Mesodermal cell (in vitro differentiated cells): Measurements from ENCODE around the gene MROH2A.

Experiments
- H3K27ac ChIP-seq: 2 replicates; pipeline ENCODE4 v1.7.0; 2013; ENCODE audit warnings: mild to moderate bottlenecking, low read depth, low read length, moderate library complexity; ENCODE audit not compliant: severe bottlenecking
- H3K36me3 ChIP-seq: 2 replicates; pipeline ENCODE4 v1.7.1; 2013; ENCODE audit warnings: mild to moderate bottlenecking, low read length, moderate library complexity; ENCODE audit not compliant: control insufficient read depth, insufficient read depth
- H3K4me1 ChIP-seq: one replicate; pipeline ENCODE4 v1.7.1; 2013; ENCODE audit warnings: mild to moderate bottlenecking, low read length; ENCODE audit not compliant: insufficient read depth, control insufficient read depth, poor library complexity, severe bottlenecking
- H3K4me3 ChIP-seq: 2 replicates; pipeline ENCODE4 v1.7.0; 2013; ENCODE audit warnings: low read length, control low read depth, mild to moderate bottlenecking; ENCODE audit not compliant: insufficient read depth, poor library complexity, severe bottlenecking; ENCODE audit errors: extremely low read depth
- H3K9me3 ChIP-seq: 2 replicates; pipeline ENCODE4 v1.7.1; 2013; ENCODE audit warnings: mild to moderate bottlenecking, low read length, moderate library complexity; ENCODE audit not compliant: control insufficient read depth
- WGBS, 2 experiments: methylation state at CpG; one replicate each; pipeline ENCODE4 v1.1.5; 2013; ENCODE audit warnings: missing lambda C conversion rate in 2 of 2; ENCODE audit not compliant: insufficient coverage in 2 of 2; 5-methylcytosine and 5-hydroxymethylcytosine counted together

The MROH2A gene

GRCh38 chr2:233850745-233851144, 72.6 kb downstream of the MROH2A start:
- no peak overlapping the region for H3K27ac ChIP-seq
- H3K4me1 ChIP-seq: peaks cover 14% of the 10 kb centered on the region
- H3K4me3 ChIP-seq: no peak overlapping the region
- H3K9me3 ChIP-seq: no peaks in the 10 kb centered on the region
- WGBS, 2 experiments: 93% methylated on average over 4 of the region's 7 CpGs
- H3K36me3 ChIP-seq: peaks cover 75% of the 10 kb centered on the region

GRCh38 chr2:233851169-233851568, 73.0 kb downstream of the MROH2A start:
- WGBS, 2 experiments: 96% methylated on average over 3 of the region's 6 CpGs; no CpG with 5 or more reads in 1 of the 2 experiments
- H3K4me3 ChIP-seq: no peak overlapping the region
- H3K27ac ChIP-seq: no peak overlapping the region
- peaks cover 14% of the 10 kb centered on the region for H3K4me1 ChIP-seq
- H3K36me3 ChIP-seq: peaks cover 70% of the 10 kb centered on the region
- H3K9me3 ChIP-seq: no peaks in the 10 kb centered on the region

- Histone ChIP-seq H3K4me1 (peaks cover 14% of the 10 kb centered on the region), H3K9me3 (no peaks in the 10 kb centered on the region), H3K27ac (no peak overlapping the region), H3K4me3 (peak overlapping the region; percentile 91), H3K36me3 (peaks cover 62% of the 10 kb centered on the region)
- 100% methylated on average over 2 of the region's 3 CpGs; no CpG with 5 or more reads in 1 of the 2 experiments for WGBS, 2 experiments
Measured at GRCh38 chr2:233852056-233852455, 73.9 kb downstream of the MROH2A start.

- Histone ChIP-seq H3K9me3 (no peaks in the 10 kb centered on the region), H3K27ac (no peak overlapping the region), H3K4me3 (peak overlapping the region; percentile 91), H3K36me3 (peaks cover 49% of the 10 kb centered on the region), H3K4me1 (peaks cover 14% of the 10 kb centered on the region)
- 7 to 32% methylated on average over 4 of the region's 8 CpGs for WGBS, 2 experiments
Measured at GRCh38 chr2:233853353-233853752, 75.2 kb downstream of the MROH2A start.

GRCh38 chr2:233853883-233854240, 75.7 kb downstream of the MROH2A start:
- Histone ChIP-seq H3K36me3 (peaks cover 44% of the 10 kb centered on the region), H3K4me1 (peaks cover 14% of the 10 kb centered on the region), H3K4me3 (peak overlapping the region; percentile 91), H3K9me3 (no peaks in the 10 kb centered on the region), H3K27ac (no peak overlapping the region)
- 1% methylated on average over 15 to 23 of the region's 25 CpGs for WGBS, 2 experiments

GRCh38 chr2:233854241-233854981, 76.3 kb downstream of the MROH2A start, which contains the start of gene HJURP:
Gene HJURP (minus strand): TSS chr2:233854535. CDS start chr2:233854500, 35 bp downstream.
- peaks cover 14% of the 10 kb centered on the region for H3K4me1 ChIP-seq
- WGBS, 2 experiments: 0 to 1% methylated on average over 47 to 48 of the region's 60 CpGs
- peaks cover 38% of the 10 kb centered on the region for H3K36me3 ChIP-seq
- H3K27ac ChIP-seq: peak within 1 kb of the TSS; percentile 67
- H3K4me3 ChIP-seq: peak within 1 kb of the TSS; percentile 91
- H3K9me3 ChIP-seq: no peaks in the 10 kb centered on the region

GRCh38 chr2:233855345-233855744, 77.2 kb downstream of the MROH2A start:
- no peak overlapping the region for H3K27ac ChIP-seq
- 90 to 95% methylated on average over 4 to 5 of the region's 5 CpGs for WGBS, 2 experiments
- H3K4me3 ChIP-seq: no peak overlapping the region
- peaks cover 14% of the 10 kb centered on the region for H3K4me1 ChIP-seq
- no peaks in the 10 kb centered on the region for H3K9me3 ChIP-seq
- peaks cover 29% of the 10 kb centered on the region for H3K36me3 ChIP-seq

GRCh38 chr2:233856184-233856583, 78.1 kb downstream of the MROH2A start:
- WGBS, 2 experiments: 90 to 96% methylated on average over 5 of the region's 5 CpGs

GRCh38 chr2:233857511-233858141, 79.5 kb downstream of the MROH2A start:
- Histone ChIP-seq H3K4me3 (no peak overlapping the region), H3K4me1 (peaks cover 2% of the 10 kb centered on the region), H3K36me3 (peaks cover 8% of the 10 kb centered on the region), H3K9me3 (no peaks in the 10 kb centered on the region), H3K27ac (no peak overlapping the region)
- WGBS, 2 experiments: 56 to 73% methylated on average over 7 to 8 of the region's 9 CpGs

More at GRCh38 chr2:233856184-233856583, 78.1 kb downstream of the MROH2A start:
- Histone ChIP-seq H3K4me3 (no peak overlapping the region), H3K27ac (no peak overlapping the region), H3K36me3 (peaks cover 20% of the 10 kb centered on the region), H3K9me3 (no peaks in the 10 kb centered on the region), H3K4me1 (peaks cover 12% of the 10 kb centered on the region)

- Histone ChIP-seq H3K4me3 (no peak overlapping the region), H3K4me1 (no peaks in the 10 kb centered on the region), H3K36me3 (peaks cover 2% of the 10 kb centered on the region), H3K9me3 (no peaks in the 10 kb centered on the region), H3K27ac (no peak overlapping the region)
- 71 to 93% methylated on average over 1 of the region's 4 CpGs for WGBS, 2 experiments
Measured at GRCh38 chr2:233858331-233858730, 80.2 kb downstream of the MROH2A start.
